Esophagus muscularis mucosa (tissue), 3 donors: ENCODE data around the gene DNAH1.

Experiments used
- EP300 ChIP-seq: sonication (generic); formaldehyde crosslinking; IDR thresholded peaks from one replicate; pipeline ENCODE4 v1.6.1; 2017; ENCODE audit warnings: antibody characterized with exemption
- TF ChIP-seq, protein P1 (sequence below), 3 experiments: fragments of 200-600 bp in 2 of 3; fragments of 450-650 bp in 1 of 3; sonication (generic) in 2 of 3; IDR thresholded peaks; one replicate each; pipeline ENCODE4 v1.5.1; 2017 to 2019; ENCODE audit warnings: antibody characterized with exemption in 3 of 3, mild to moderate bottlenecking in 2 of 3, moderate library complexity in 1 of 3

DNA sequence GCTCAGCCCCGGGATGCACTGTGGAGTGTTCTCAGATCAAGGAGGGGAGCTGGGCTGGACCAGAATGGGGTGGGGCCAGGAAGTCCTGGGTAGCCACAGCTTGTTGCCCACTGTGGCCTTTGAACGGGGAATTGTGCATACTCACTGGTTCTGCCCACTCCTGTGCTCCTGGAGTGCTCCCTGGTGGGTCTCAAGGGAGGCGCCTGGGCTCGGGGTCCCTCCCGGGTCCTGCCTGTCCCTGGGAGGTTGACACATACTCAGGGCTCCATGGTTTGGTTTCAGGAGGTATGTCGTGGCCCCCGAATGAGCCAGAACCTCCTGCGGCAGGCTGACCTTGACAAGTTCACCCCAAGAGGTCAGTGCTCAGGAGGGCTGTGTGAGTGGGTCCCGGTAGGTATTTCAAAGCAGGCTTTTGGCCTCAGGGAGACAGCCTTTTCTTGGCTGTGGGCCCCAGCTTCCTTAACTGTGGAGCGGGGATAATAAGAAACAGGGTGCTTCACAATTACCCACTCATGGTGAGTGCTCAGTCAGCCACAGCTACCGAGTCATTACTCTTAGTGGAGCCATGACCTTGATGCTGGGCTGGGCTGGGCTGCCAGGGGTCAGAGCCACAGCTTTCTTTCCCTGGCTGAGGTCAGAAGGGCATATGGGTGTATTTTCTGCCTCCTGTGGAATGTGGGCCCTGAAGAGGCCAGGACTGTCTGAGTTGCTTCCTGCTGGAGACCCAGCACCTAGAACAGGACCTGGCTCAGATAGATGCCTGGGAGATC is 7.6 kb downstream of the DNAH1 start:
- TF ChIP-seq, protein P1, sequence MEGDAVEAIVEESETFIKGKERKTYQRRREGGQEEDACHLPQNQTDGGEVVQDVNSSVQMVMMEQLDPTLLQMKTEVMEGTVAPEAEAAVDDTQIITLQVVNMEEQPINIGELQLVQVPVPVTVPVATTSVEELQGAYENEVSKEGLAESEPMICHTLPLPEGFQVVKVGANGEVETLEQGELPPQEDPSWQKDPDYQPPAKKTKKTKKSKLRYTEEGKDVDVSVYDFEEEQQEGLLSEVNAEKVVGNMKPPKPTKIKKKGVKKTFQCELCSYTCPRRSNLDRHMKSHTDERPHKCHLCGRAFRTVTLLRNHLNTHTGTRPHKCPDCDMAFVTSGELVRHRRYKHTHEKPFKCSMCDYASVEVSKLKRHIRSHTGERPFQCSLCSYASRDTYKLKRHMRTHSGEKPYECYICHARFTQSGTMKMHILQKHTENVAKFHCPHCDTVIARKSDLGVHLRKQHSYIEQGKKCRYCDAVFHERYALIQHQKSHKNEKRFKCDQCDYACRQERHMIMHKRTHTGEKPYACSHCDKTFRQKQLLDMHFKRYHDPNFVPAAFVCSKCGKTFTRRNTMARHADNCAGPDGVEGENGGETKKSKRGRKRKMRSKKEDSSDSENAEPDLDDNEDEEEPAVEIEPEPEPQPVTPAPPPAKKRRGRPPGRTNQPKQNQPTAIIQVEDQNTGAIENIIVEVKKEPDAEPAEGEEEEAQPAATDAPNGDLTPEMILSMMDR (IDR thresholded peaks at IDR 0.05) = no peak
- TF ChIP-seq EP300 = no peak
